GM18868 (cell line): ENCODE results near the gene TRAF3IP3.
"Not testable (repeated sequence)": the region's sequence is repeated elsewhere in the genome, so short reads cannot be mapped to it uniquely, and the experiment has no call there.

ENCODE experiments used
- ATAC-seq: cut with Tn5 transposase; IDR thresholded peaks from one replicate; pipeline ENCODE4 v1.9.1; 2021; ENCODE audit warnings: mild to moderate bottlenecking, moderate library complexity; ENCODE audit not compliant: unreplicated experiment

TRAF3IP3 gene

GRCh38 chr1:209791920-209792319, 36.1 kb downstream of the TRAF3IP3 start:
- ATAC-seq = no peak

- ATAC-seq = not testable (repeated sequence)
These were observed 37.9 kb downstream of the TRAF3IP3 start for GRCh38 chr1:209793711-209794110.

- ATAC-seq = no peak
These were observed 42.3 kb downstream of the TRAF3IP3 start for GRCh38 chr1:209797978-209798639.

- ATAC-seq = no peak
These were observed 45.4 kb downstream of the TRAF3IP3 start for GRCh38 chr1:209800984-209801834.

DNA sequence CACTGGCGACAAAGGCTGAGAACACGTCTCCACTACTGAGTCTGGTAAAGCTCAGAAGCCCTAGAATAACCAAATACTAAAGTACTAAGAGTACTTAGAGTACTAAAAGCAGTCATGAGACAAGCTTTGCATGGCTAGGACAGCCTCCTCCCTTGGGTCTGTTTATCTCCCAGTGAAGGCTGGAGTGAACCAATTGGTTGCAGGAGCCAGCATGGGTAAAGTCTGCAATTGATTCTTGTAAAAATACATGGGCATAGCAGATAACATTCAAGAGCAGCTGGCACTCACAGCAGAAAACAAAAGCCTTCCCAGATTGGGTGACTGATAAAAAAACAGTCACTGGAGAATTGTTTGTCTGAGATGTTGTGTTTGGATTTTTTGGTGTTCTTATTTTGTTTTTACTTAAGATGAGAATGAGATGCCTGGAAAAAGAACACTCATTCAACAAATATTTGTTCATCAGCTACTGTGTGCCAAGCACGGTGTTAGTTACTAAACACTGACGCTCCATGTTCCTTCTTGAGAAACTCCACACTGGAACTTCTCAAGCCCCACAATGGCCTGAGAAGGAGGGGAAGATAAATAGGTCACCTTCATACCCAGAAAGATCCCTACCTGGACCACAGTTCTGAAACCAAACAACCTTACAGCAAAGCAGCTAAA, 46.4 kb downstream of the TRAF3IP3 start:
- no peak for ATAC-seq

DNA sequence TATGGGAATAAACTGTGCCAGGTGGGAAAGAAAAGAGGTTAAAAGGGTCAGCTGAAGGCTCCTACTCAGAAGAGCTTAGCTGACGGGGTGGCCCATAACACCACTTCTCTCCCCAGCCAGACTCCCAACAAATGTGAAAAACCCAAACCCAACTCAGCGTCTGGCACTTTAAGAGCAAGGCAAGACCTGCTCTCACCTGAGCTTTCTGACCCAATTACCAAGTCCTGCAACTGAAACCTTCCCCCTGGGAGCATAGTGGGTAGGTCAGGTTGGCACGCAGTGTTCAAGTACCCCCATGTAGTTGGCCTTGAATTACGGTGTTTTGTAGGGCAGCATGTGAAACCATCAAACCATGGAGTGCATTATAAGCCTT, 46.9 kb downstream of the TRAF3IP3 start:
- ATAC-seq = no peak

DNA sequence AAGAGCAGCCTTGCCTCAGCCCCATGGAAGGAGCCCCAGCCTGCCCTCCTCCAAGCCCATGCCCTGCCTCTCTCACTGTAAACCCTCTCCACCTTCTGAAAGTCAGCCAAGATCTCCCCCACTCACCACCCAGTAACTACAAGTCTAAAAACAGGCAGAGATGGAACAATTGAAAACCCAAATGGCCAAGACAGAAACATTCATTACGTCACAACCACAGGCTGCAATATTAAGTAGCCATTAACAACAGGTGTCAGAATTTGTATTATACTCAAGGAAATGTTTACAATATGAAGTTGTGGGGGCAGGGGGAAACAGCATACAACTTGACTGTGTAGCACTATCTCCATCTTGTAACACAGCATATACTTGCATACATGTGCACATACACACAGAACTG, 47.7 kb downstream of the TRAF3IP3 start:
- ATAC-seq = no peak

GRCh38 chr1:209805341-209805781, 49.5 kb downstream of the TRAF3IP3 start:
- ATAC-seq = no peak

- ATAC-seq = peak; percentile 95
These were observed 50.3 kb downstream of the TRAF3IP3 start, which contains the start of gene IRF6 for GRCh38 chr1:209805875-209806760. Gene IRF6, minus strand, starts transcription at chr1:209806142. Its CDS starts 4,729 bp downstream, at chr1:209801413.

DNA sequence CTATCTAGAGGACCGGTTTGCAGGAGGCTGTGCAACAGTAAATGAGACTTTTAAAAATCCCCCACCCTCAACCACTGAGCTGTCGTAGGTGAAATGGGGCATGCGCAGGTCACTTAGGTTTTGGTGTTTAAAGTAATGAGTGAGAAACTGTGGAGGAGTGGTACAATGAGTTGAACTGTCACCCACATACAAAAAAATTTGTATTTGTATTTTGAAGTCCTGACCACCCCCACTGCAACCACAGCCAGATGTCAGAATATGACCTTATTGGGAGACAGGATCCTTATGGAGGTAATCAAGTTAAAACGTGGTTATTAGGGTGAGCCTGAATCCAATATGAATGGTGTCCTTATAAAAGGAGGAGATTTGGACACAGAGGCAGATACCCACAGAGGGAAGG, 51.7 kb downstream of the TRAF3IP3 start:
- ATAC-seq = no peak

- ATAC-seq = no peak
These were observed 52.3 kb downstream of the TRAF3IP3 start for GRCh38 chr1:209808059-209808581.

- ATAC-seq = no peak
These were observed 53.8 kb downstream of the TRAF3IP3 start for GRCh38 chr1:209809611-209810010.

DNA sequence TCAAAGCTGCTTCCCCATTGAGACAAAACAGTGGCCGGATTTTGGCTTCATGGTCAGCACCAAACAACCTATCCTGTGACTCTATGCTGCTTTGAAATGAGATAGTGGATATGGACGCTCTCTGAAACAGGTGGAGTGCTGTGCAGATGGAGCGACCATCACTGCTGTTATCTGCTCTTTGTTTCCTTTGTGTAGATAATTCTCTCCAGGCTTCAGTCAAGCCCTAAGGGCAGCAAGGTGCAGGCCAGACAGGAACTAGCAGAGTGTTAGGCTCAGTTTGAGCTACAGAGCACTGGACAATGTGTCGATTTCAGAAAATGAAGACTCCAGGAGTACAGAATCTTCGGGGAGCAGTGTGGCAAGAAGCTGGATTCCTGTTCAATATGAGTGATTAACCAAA, 54.9 kb downstream of the TRAF3IP3 start:
- no peak for ATAC-seq

GRCh38 chr1:209813902-209814301, 58.0 kb downstream of the TRAF3IP3 start:
- ATAC-seq = no peak

DNA sequence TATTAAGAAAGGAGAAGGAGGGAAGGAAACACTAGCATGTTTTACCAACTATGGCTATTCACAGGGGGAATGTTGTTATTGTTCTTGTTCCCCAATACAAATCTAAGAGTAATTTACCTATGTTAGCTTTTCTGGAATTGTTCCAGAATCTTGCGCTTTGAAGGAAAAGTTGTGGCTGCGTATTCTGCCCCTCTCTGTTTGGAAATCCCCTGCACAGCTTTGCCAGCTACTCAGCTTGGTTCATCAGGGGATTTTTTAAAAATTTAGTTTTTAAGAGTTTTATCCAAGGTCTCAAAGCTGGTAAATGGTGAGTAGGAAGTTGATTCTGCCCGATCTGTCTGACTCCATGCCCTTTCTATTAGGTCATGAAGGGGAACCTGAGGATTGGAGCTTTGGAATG, 59.6 kb downstream of the TRAF3IP3 start:
- ATAC-seq = no peak

DNA sequence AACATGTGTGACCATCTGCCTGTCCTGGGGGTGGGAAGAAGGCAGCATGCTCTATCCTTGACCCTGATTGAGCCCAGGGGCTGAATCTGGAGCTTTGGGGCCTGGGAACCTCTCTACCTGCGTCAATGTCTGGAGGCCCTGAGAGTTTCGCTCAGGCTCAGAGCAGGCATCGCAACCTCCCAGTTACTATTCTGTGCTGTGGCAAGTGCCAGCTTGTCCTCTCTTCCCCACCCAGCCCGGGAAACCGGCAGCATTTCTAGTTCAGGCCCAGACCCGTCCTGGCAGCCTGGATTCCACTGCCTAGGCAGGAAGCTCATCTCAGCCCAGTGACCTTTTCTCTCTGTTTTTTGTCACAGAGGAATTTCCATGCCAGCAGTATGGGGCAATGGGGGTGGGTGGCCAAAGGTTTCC, 60.1 kb downstream of the TRAF3IP3 start:
- ATAC-seq = no peak

GRCh38 chr1:209816923-209817322, 61.1 kb downstream of the TRAF3IP3 start:
- ATAC-seq = no peak

- ATAC-seq = no peak
These were observed 61.8 kb downstream of the TRAF3IP3 start for GRCh38 chr1:209817691-209818090.

GRCh38 chr1:209819058-209819457, 63.2 kb downstream of the TRAF3IP3 start:
- ATAC-seq = no peak

DNA sequence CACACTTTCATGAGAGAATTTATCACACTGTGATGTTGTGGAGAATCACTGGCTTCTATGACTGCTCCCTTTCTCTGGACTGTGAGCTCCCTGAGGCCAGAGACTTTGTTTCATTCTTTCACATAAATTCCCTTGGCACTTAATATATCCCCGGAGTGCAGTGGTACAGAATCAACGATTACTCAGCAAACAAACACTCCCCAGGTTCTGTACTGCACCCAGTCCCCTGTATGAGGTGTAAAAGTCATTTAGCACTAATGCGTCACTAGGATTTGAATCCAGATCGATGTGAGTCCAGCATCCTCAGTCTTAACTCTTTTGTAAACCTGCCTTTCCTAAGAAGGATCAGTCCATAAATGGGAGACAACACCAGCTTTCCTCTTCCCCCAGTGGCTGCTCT, 65.1 kb downstream of the TRAF3IP3 start:
- ATAC-seq = no peak
